ENCODE results near the gene HEMK1.

HEMK1 gene

GRCh38 chr3:50542177-50543034, 26.9 kb upstream of the HEMK1 start:
- peak; percentile 41 for DNase-seq (ENCODE audit: low read depth)

GRCh38 chr3:50545781-50546180, 23.5 kb upstream of the HEMK1 start:
- no peak for DNase-seq (ENCODE audit: low read depth)

- no peak for DNase-seq (ENCODE audit: low read depth)
Measured at GRCh38 chr3:50549226-50549625, 20.1 kb upstream of the HEMK1 start.

- DNase-seq (ENCODE audit: low read depth), result peak; percentile 51
Measured at GRCh38 chr3:50550079-50550736, 19.1 kb upstream of the HEMK1 start.

- no peak for DNase-seq (ENCODE audit: low read depth)
Measured at GRCh38 chr3:50551054-50551659, 18.2 kb upstream of the HEMK1 start.

- DNase-seq (ENCODE audit: low read depth), result no peak
Measured at GRCh38 chr3:50551681-50552435, 17.5 kb upstream of the HEMK1 start.

- DNase-seq (ENCODE audit: low read depth), result no peak
Measured at GRCh38 chr3:50552598-50552997, 16.7 kb upstream of the HEMK1 start.

- DNase-seq (ENCODE audit: low read depth), result no peak
Measured at GRCh38 chr3:50554553-50554952, 14.8 kb upstream of the HEMK1 start.

GRCh38 chr3:50557106-50557505, 12.2 kb upstream of the HEMK1 start:
- no peak for DNase-seq (ENCODE audit: low read depth)

- no peak for DNase-seq (ENCODE audit: low read depth)
Measured at GRCh38 chr3:50557915-50558314, 11.4 kb upstream of the HEMK1 start.

GRCh38 chr3:50559702-50560101, 9.6 kb upstream of the HEMK1 start:
- DNase-seq (ENCODE audit: low read depth), result no peak

GRCh38 chr3:50562861-50563260, 6.5 kb upstream of the HEMK1 start:
- no peak for DNase-seq (ENCODE audit: low read depth)

- no peak for DNase-seq (ENCODE audit: low read depth)
Measured at GRCh38 chr3:50563867-50564266, 5.5 kb upstream of the HEMK1 start.

GRCh38 chr3:50564321-50564720, 5.0 kb upstream of the HEMK1 start:
- DNase-seq (ENCODE audit: low read depth), result no peak

GRCh38 chr3:50567011-50567385, 2.3 kb upstream of the HEMK1 start:
- DNase-seq (ENCODE audit: low read depth), result no peak

- DNase-seq (ENCODE audit: low read depth), result peak; percentile 94
Measured at GRCh38 chr3:50567386-50568167, 1.7 kb upstream of the HEMK1 start, which contains the start of gene C3orf18. Gene C3orf18 (minus strand): TSS chr3:50567747. CDS start chr3:50565699, 2,048 bp downstream.

- DNase-seq (ENCODE audit: low read depth), result no peak
Measured at GRCh38 chr3:50570508-50571279, 1.4 kb downstream of the HEMK1 start.

- DNase-seq (ENCODE audit: low read depth), result no peak
Measured at GRCh38 chr3:50571486-50571885, 2.2 kb downstream of the HEMK1 start.

GRCh38 chr3:50572158-50572557, 2.8 kb downstream of the HEMK1 start:
- DNase-seq (ENCODE audit: low read depth), result peak; percentile 79

- DNase-seq (ENCODE audit: low read depth), result no peak
Measured at GRCh38 chr3:50572801-50573371, 3.6 kb downstream of the HEMK1 start.

Measured in activated gamma-delta T cell treated with anti-CD3 and anti-CD28 coated beads, Interleukin-2, amount 50 U/mL, for 16 hours (primary cell).